ENCODE results near the gene UBE2O.
A peak's percentile ranks its signal among the peaks of the same experiment; 100 is the strongest.
"Not testable (repeated sequence)": the region's sequence is repeated elsewhere in the genome, so short reads cannot be mapped to it uniquely, and the experiment has no call there.

Gene UBE2O

DNA sequence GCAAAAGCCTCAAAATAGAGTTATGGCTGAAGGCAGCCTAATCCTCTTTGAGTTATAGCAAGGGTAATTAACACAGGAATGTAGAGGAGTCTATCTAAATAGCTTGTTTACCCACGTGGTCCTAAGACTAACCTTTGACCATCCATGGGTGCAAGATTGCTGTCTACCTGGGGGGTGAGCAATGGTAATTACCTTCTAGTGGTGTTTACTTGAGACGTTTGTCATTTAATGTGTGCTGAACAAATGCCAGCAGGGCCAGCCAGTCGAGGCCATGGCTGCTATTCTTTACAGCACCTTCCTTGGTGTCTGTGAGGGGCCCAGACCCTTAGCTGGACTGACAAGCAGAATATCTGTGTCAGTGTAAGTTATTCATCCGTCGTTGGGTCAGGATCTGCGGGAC is 85.3 kb downstream of the UBE2O start:
- DNase-seq = no peak

DNA sequence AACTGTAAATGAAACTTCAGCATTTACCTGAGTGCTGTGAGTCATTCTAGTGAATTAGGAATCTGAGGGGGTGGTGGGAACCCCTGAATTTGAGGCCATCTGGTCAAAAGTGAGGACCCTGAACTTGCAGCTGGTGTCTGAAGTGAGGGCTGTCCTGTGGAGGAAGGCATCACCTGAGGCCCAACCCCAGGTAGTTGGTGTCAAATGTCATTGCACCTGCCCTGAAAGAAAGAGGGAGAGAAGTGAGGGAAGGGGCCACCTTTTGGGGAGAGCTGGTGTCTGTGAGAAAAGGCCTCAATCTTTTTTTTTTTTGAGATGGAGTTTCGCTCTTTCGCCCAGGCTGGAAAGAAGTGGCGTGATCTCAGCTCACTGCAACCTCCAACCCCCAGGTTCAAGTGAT is 86.7 kb downstream of the UBE2O start:
- no peak for DNase-seq

DNA sequence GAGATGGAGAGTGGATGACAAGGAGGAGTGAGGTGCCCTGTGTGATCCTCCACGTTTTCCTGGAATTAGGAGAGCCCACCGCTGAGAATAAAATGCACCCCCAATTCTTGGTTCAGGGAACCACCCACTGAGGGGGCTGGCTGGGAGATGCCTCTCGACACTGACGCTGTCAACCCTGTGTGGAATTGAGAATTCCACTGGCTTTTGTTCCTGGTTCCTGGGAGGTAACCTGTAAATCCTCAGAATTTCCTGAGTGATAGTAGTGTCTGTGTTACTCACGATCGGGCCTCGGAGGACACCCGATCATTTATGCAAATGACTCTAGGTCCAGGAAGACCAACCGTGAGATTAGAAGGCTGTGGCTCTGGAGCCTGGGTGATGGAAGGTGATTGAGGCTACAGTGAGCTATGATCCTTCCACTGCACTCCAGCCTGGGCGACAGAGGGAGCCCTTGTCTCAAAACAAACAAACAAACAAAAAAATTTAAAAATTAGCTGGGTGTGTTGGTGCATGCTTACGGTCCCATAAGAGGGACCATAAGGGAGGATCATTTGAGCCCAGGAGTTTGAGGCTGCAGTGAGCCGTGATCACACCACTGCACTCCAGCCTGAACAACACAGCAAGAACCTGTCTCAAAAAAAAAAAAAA is 87.6 kb downstream of the UBE2O start:
- no peak for DNase-seq

DNA sequence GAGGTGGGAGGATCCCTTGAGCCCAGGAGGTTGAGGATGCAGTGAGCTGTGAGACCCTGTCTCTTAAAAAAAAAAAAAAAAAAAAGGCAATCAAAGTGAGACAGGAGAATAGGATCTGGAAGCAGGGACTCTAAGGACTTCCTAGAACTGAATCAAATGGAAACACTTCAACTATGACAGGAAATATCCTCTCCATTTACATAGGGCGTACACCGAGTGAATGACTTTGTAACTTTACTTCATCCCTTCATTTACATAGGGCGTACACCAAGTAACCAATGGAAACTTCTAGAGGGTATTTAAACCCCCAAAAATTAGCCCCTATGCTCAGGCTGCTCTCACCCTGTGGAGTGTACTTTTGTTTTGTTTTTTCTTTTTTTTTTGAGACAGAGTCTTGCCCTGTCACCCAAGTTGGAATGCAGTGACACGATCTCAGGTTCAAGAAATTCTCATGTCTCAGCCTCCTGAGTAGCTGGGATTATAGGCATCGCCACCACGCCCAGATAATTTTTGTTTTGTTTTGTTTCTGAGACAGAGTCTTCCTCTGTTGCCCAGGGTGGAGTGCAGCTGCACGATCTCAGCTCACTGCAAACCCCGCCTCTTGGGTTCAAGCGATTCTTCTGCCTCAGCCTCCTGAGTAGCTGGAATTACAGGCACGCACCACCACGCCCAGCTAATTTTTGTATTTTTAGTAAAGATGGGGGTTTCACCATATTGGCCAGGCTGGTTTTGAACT is 89.7 kb downstream of the UBE2O start:
- DNase-seq = no peak

DNA sequence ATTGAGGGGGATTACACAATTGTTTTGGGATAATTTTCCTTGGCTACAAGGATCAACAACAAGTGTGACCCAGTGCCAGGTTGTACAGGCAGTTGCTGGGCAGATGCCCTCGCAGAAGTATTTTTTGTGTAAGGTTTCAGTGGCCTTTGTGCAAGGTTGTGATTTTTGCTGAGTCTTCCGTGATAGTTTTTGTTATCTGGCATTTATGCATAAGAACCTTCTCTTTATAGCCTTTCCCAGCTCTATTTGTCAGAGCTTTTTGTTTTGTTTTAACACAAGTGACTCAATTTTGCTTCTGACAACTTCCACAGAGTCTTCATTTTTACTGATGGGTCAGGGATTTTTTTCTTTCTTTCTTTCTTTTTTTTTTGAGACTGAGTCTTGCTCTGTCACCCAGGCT is 92.5 kb downstream of the UBE2O start:
- no peak for DNase-seq

DNA sequence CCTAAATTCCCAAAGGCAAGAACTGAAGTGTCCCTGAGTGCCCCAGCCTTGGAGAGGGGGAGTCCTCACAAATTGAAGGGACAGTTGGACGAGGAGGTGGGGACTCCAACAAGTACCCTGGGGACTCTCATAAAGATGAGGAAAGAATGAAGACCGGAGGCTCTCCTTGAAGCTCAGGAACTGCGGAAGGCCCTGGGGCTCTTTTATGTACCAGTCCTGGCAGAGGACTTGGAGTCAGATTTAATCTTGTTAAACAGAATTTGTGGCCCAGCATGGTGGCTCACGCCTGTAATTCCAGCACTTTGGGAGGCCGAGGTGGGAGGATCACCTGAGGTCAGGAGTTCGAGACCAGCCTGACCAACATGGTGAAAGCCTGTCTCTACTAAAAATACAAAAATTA is 93.2 kb downstream of the UBE2O start:
- not testable (repeated sequence) for DNase-seq

DNA sequence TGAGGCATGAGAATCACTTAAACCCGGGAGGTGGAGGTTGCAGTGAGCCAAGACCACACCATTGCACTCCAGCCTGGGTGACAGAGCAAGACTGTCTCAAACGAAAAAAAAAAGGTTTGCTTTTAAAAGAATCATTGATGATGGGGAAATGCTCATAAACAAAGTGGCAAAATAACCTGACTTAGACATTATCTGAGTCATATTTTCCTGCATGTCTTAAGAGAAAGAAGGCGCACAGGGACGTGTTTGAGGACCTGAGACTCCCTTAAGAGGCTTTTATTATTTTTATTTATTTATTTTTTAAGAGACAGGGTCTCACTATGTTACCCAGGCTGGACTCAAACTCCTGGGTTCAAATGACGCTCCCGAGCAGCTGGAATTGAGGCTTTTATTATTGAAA is 93.6 kb downstream of the UBE2O start:
- DNase-seq = no peak

DNA sequence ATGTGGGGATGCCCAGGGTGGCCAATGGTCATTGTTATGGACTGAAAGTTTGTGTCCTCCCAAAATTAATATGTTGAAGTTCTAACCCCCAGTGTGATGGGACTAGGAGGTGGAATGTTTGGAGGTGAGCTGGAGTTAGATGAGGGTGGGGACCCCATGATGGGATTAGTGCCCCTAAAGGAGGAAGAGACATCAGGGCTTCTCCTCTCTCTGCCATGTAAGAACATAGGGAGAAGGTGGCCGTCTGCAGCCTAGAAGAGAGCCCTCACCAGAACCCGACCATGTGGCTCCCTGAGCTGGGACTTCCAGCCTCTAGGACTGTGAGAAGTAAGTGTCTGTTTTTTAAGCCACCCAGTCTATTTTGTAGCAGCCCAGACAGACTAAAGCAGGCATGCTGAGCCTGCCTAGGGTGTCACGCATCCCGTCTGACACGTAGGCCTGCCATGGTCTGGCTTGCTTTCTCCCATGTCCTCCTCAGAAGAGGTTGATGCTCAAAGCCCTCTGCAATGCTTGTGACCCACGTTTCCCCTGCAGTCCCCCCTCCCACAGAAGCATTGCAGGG is 95.3 kb downstream of the UBE2O start:
- peak; percentile 48 for DNase-seq

DNA sequence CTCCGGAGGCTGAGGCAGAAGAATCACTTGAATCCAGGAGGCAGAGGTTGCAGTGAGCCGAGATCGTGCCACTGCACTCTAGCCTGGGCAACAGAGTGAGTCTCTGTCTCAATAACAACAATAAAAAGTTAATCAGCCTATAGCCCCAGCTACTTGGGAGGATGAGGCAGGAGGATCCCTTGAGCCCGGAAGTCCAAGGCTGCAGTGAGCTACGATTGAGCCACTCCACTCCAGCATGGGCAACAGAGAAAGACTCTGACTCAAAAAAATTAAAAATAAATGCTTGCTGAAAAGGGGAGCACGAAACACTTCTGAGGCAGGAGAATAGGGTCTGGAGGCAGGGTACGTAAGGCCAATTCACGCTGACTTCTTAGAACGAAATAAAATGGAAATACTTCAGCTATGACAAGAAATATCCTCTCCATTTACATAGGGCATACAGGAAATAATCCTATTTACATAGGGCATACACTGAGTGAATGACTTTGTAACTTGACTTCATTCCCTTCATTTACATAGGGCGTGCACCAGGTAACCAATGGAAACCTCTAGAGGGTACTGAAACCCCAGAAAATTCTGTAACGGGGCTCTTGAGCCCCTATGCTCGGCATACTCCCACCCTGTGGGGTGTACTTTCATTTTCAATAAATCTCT is 96.0 kb downstream of the UBE2O start:
- no peak for DNase-seq

DNA sequence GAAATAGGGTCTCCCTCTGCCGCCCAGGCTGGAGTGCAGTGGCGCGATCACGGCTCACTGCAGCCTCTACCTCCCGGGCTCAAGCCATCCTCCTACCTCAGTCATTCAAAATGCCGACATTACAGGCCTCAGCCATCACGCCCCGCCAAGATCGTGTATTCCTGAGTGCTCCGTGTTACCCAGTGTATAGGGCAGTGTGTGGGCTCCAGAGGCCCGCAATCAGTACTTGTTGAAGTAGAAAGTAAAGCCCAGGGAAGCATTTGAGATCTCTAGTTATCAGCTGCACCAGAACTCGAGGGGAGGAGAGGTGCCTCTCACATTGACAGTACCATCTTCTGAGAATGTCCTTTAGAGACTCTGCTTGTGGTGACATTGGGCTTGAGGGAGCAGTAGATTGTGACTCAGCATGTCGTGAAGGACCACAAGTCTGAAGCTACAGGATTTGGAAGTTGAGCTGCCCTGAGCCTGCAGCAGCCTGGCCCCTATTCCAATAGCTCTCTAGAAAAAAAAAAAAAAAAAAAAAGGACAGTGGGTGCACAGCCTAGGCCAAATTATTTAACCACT is 98.1 kb downstream of the UBE2O start:
- no peak for DNase-seq

DNA sequence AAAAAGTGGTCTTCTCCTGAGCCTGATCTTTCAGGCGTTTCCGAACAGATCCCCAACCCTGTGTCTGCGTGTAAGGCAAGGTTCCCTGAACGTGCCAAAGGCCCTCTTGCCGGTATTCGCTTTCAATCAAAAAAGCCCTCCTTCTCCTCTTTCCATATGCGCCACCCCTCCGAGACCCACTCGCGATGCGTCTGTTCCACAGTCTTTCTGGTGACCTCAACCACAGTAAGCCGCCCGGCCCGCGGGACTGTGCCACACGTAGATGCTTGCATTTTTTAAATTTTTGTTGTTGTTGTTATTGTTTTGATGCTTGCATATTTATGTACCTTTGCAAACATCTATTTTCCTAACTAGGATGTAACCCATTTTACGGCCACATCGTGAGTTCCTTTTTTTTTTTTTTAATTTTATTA is 98.6 kb downstream of the UBE2O start:
- DNase-seq = no peak

DNA sequence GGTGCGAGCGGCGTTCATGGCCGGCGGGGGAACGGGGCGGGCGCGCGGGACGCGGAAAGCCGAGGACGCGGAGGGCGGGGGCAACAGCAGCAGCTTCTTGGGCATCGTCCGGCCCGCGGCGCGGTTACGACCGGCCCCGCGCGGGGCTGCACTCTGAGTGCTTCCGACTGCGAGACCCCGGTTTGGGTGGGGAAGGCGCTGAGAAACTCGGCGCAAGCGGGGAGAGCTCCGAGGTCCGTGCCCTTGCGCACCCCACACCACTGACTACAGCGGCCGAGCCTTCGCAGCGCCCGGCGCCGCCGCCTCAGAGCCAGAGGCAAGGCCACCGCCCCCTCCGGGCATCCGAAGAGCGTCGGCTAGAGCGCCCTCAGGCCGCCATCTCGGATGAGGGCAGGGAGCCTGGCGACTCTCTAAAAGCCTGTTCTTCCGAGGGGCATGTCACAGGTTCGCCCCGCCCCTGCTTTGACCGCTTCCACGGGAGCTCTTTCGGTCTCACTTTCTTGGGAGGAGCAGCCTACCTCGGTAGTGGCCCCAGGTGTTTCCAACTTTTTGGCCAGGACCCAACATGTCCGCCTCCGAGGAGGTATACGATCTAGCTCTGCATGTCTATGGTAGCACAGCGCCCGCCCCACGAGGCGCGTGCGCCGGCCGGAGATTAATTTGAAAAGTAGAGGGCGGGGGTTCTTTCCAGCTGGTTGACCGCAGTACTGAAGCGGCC is 99.2 kb downstream of the UBE2O start, which contains the start of gene PRPSAP1:
PRPSAP1 (minus strand) TSS at position 318 of the 718 bp plus-strand sequence; CDS start at position 105, 213 bp downstream.
- peak; percentile 96 for DNase-seq

DNA sequence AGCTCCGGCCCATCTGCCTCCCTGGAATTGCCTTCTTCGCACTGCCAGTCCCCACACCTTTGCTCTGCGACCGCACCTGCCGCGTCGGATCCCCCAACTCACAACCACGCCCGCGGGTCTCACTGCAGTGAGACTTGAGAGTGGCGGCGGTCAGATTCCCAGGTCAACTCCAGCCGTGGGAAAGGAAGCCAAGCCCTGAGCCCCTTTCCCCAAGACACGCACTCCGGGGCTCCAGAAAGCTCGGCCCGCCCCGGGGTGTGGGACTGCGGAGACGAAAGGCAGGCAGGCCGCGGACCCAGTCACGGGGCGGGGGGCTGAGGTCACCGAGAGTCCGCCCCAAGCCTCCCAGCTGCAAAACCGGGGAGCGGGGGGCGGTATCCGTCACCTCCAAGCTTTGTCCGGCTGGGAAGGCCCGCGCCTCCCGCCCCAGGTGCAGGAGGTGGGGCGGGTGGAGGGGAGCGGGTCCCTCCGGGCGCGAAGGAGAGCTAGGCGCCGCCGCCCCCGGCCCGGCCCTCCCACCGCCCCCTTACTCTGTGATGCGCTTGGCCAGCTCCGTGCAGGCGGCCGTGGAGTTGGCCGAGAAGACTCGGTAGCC is 99.9 kb downstream of the UBE2O start:
- DNase-seq = no peak

DNA sequence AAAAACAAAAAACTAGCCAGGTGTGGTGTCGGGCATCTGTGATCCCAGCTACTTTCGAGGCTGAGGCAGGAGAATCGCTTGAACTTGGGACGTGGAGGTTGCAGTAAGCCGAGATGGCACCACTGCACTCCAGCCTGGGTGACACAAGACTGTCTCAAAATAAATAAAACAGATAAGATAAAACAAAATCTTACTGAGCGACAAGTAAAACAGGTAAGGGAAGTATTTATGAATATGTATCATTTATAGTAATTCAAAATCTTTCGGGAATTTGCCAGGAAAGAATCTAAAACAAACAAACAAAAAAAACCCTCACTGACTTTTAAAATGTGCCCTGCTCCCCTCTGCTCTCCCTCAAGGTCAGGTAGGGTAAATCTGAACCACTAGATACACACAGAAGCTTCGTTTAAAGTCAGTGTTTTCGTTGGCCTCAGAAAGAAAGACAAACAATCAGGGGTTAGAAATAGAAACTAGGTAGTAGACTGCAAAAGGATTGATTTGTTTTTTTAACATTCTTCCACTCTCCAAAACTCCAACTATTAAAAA is 101.4 kb downstream of the UBE2O start:
- no peak for DNase-seq

DNA sequence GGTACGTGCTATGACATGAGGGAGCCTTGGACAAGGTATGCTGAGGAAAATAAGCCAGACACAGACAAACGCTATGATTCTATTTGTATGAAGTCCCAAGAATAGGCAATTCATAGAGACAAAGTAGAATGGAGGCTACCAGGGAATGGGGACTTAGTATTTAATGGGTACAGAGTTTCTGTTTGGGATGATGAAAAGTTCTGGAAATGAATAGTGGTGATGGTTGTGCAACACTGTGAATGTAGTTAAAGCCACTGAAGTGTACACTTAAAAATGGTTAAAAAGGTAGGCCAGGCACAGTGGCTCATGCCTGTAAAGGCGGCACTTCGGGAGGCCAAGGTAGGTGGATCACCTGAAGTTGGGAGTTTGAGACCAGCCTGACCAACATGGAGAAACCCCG is 102.5 kb downstream of the UBE2O start:
- DNase-seq = no peak

DNA sequence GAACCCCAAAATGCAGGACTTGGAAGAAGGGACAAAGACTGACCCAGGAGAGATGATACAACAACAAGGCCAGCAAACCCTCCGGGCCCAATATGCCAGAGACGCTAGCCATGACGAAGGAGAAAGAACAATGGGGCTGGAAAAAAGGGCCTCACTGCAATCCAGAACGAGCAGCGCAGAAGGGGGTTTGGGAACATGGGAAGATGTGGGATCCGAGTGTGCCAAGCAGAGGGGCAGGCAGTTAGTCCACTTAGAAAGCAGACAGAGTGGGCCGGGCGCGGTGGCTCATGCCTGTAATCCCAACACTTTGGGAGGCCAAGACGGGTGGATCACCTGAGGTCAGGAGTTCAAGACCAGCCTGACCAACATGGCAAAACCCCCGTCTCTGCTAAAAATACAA is 106.0 kb downstream of the UBE2O start:
- DNase-seq = not testable (repeated sequence)

DNA sequence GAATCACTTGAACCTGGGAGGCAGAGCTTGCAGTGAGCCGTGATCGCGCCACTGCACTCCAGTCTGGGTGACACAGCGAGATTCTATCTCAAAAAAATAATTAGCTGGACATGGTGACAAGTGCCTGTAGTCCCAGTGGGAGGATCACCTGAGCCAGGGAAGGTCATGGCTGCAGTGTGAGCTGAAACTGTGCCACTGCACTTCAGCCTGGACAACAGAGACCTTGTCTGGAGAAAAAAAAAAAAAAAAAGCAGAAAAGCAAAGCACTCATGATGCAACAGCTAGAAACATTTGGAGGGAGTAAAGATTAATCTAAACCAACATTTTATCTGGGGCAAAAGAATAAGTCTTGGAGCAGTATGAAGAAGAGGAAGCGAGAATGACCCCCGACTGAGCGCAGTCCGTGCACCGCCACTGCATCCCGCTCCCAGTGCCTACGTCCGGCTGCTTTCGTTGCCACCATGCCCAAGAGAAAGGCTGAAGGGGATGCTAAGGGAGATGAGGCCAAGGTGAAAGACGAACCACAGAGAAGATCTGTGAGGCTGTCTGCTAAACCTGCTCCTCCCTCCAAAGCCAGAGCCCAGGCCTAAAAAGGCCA is 107.5 kb downstream of the UBE2O start:
- DNase-seq = no peak

DNA sequence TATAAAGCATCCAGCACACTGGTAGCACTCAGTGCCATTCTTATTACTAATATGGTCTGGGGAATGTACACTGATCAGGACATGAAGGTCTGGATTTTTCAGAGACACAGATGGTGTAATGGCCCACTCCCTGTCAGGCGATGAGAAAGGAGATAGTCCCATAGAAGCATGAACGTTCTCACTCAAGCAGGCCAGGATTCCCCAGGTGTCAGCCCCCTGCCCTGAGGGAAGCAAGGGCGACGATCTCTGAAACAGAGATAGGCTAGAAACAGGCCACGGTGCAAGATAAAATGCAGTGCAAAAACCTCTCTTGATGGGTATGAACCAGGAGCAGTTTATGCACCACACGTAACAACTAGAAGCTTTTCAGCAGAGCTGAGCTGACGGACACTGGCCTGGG is 109.8 kb downstream of the UBE2O start:
- no peak for DNase-seq

DNA sequence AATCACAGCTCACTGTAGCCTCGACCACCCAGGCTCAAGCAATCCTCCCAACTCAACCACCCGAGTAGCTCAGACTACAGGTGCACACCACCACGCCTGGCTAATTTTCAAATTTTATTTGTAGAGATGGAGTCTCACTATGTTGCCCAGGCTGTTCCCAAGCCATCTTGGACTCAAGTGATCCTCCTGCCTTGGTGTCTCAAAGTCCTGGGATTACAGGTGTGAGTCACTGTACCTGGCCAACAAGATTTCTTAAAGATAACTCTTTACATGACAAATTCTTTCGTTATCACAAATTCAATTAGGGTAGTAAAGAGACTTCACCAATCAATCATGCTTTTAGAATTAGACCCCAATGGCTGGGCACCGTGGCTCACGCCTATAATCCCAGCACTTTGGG is 111.7 kb downstream of the UBE2O start:
- no peak for DNase-seq

Data from islet precursor cell (in vitro differentiated cells).